T-helper 1 cell treated with Interleukin-12 subunit alpha and Interleukin-12 subunit beta and Interleukin-4 antibody, amounts not matched to agents 30 μg/mL and 1 μg/mL, for 36 hours (primary cell): ENCODE results near the gene ADSS2.
A peak's percentile ranks its signal among the peaks of the same experiment; 100 is the strongest.

Experiments
- H3K27ac Mint-ChIP-seq: one replicate; pipeline ENCODE4 v1.8.0; 2021; ENCODE audit warnings: mild to moderate bottlenecking, mixed read lengths
- H3K27me3 Mint-ChIP-seq: one replicate; pipeline ENCODE4 v1.8.0; 2021; ENCODE audit warnings: low read depth, mixed read lengths
- H3K36me3 Mint-ChIP-seq: one replicate; pipeline ENCODE4 v1.8.0; 2021; ENCODE audit warnings: low read depth, mixed read lengths
- H3K4me1 Mint-ChIP-seq: one replicate; pipeline ENCODE4 v1.8.0; 2021; ENCODE audit warnings: low read depth, mixed read lengths
- H3K4me3 Mint-ChIP-seq: one replicate; pipeline ENCODE4 v1.8.0; 2021; ENCODE audit warnings: mild to moderate bottlenecking, moderate library complexity, mixed read lengths
- H3K9me3 Mint-ChIP-seq: one replicate; pipeline ENCODE4 v1.8.0; 2021; ENCODE audit warnings: mixed read lengths

Gene ADSS2

GRCh38 chr1:244435562-244436205 is 16.0 kb downstream of the ADSS2 start:
- H3K4me1 Mint-ChIP-seq: peaks cover 19% of the 10 kb centered on the region

GRCh38 chr1:244431166-244431565 is 20.5 kb downstream of the ADSS2 start:
- H3K27me3 Mint-ChIP-seq: no peaks in the 10 kb centered on the region

More at GRCh38 chr1:244435562-244436205, 16.0 kb downstream of the ADSS2 start:
- no peaks in the 10 kb centered on the region for H3K27me3 Mint-ChIP-seq
- H3K36me3 Mint-ChIP-seq: peaks cover 21% of the 10 kb centered on the region
- H3K27ac Mint-ChIP-seq: peak overlapping the region; percentile 75
- peak overlapping the region; percentile 43 for H3K4me3 Mint-ChIP-seq
- H3K9me3 Mint-ChIP-seq: no peaks in the 10 kb centered on the region

DNA sequence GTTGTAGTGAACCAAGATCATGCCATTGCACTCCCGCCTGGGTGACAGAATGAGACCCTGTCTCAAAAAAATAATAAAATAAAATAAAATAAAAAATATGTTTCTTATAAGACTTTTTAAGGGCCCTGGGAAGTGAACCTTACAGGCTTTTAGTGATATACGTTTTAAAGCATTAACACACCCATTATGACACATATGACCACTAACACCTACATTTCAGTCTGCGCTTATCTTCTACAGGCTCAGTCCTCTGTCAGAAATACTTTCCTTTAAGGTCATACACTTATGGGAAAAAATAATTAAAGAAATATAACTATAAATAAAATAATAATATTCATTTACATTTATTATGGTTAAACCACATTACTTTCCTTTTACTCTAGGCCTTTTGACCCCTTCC is 21.9 kb downstream of the ADSS2 start:
- H3K27me3 Mint-ChIP-seq: no peaks in the 10 kb centered on the region
- H3K27ac Mint-ChIP-seq: no peak overlapping the region

More at GRCh38 chr1:244431166-244431565, 20.5 kb downstream of the ADSS2 start:
- Mint-ChIP-seq H3K9me3 (no peaks in the 10 kb centered on the region), H3K4me3 (no peak overlapping the region), H3K27ac (no peak overlapping the region), H3K36me3 (peaks cover 26% of the 10 kb centered on the region), H3K4me1 (peaks cover 18% of the 10 kb centered on the region)

GRCh38 chr1:244427647-244428046 is 24.1 kb downstream of the ADSS2 start:
- Mint-ChIP-seq H3K27ac (no peak overlapping the region), H3K4me3 (no peak overlapping the region), H3K9me3 (no peaks in the 10 kb centered on the region), H3K27me3 (no peaks in the 10 kb centered on the region), H3K4me1 (peaks cover 11% of the 10 kb centered on the region), H3K36me3 (peaks cover 27% of the 10 kb centered on the region)

More for the DNA sequence above, 21.9 kb downstream of the ADSS2 start:
- Mint-ChIP-seq H3K4me3 (no peak overlapping the region), H3K4me1 (peaks cover 13% of the 10 kb centered on the region), H3K36me3 (peaks cover 24% of the 10 kb centered on the region), H3K9me3 (no peaks in the 10 kb centered on the region)

GRCh38 chr1:244424649-244425334 is 26.9 kb downstream of the ADSS2 start:
- Mint-ChIP-seq H3K4me1 (peaks cover 13% of the 10 kb centered on the region), H3K27me3 (no peaks in the 10 kb centered on the region), H3K27ac (no peak overlapping the region), H3K4me3 (no peak overlapping the region), H3K9me3 (no peaks in the 10 kb centered on the region), H3K36me3 (peaks cover 28% of the 10 kb centered on the region)

DNA sequence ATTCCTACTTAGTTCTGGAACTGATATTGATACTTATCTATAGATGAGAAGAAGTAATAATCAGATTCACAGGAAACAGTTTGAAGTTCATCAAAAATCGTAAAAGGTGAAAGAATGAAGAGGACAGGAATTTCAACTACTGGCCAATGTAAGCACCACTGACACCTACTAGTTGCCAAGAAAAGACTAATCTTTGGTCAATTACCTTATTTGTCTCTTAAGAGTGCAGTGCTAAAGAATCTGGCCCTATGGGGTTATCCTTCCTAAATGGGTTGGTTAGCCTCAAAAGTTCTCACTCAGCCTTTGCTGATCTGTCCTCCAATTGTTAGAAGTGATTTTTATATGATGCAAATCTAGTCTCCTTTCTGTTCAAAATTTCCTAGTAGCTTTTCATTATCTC is 29.5 kb downstream of the ADSS2 start:
- Mint-ChIP-seq H3K27me3 (no peaks in the 10 kb centered on the region), H3K36me3 (peaks cover 40% of the 10 kb centered on the region), H3K4me1 (peaks cover 10% of the 10 kb centered on the region), H3K9me3 (no peaks in the 10 kb centered on the region), H3K4me3 (no peak overlapping the region), H3K27ac (no peak overlapping the region)

GRCh38 chr1:244419024-244419423 is 32.7 kb downstream of the ADSS2 start:
- Mint-ChIP-seq H3K9me3 (no peaks in the 10 kb centered on the region), H3K36me3 (peaks cover 46% of the 10 kb centered on the region), H3K4me3 (no peak overlapping the region), H3K27ac (no peak overlapping the region), H3K27me3 (no peaks in the 10 kb centered on the region), H3K4me1 (peaks cover 6% of the 10 kb centered on the region)

- Mint-ChIP-seq H3K4me3 (no peak overlapping the region), H3K27me3 (no peaks in the 10 kb centered on the region), H3K36me3 (peaks cover 57% of the 10 kb centered on the region), H3K4me1 (peaks cover 13% of the 10 kb centered on the region), H3K9me3 (no peaks in the 10 kb centered on the region), H3K27ac (no peak overlapping the region)
Measured at GRCh38 chr1:244414543-244414942, 37.2 kb downstream of the ADSS2 start.

- H3K36me3 Mint-ChIP-seq: peaks cover 59% of the 10 kb centered on the region
- H3K4me3 Mint-ChIP-seq: no peak overlapping the region
- no peaks in the 10 kb centered on the region for H3K9me3 Mint-ChIP-seq
- no peak overlapping the region for H3K27ac Mint-ChIP-seq
- H3K4me1 Mint-ChIP-seq: peaks cover 11% of the 10 kb centered on the region
- no peaks in the 10 kb centered on the region for H3K27me3 Mint-ChIP-seq
Measured at GRCh38 chr1:244413736-244414135, 38.0 kb downstream of the ADSS2 start.

DNA sequence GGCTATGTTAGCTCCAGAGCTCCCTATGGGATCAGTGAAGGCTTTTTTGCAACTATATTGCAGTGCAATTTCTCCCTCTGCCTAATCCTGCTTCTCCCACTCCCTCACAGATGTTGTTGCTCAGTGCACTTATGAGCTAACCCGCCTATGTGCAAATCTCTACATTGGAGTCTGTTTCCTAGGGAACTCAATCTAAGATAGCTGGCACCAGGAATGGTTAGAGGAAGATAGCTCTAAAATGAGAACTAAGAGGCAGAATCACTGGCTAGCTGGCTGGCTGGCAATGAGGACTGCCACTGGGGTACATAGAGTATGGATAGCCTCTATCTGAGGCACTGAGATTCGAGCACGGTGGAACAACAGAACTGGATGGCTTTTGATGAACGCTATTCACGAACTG is 39.5 kb downstream of the ADSS2 start:
- no peak overlapping the region for H3K27ac Mint-ChIP-seq

GRCh38 chr1:244409701-244410100 is 42.0 kb downstream of the ADSS2 start:
- H3K4me1 Mint-ChIP-seq: peaks cover 11% of the 10 kb centered on the region
- H3K27ac Mint-ChIP-seq: no peak overlapping the region
- H3K4me3 Mint-ChIP-seq: no peak overlapping the region
- no peaks in the 10 kb centered on the region for H3K9me3 Mint-ChIP-seq
- H3K27me3 Mint-ChIP-seq: no peaks in the 10 kb centered on the region
- peaks cover 63% of the 10 kb centered on the region for H3K36me3 Mint-ChIP-seq

More for the DNA sequence above, 39.5 kb downstream of the ADSS2 start:
- Mint-ChIP-seq H3K4me3 (no peak overlapping the region), H3K36me3 (peaks cover 57% of the 10 kb centered on the region), H3K9me3 (no peaks in the 10 kb centered on the region), H3K4me1 (peaks cover 11% of the 10 kb centered on the region), H3K27me3 (no peaks in the 10 kb centered on the region)

GRCh38 chr1:244406337-244406736 is 45.4 kb downstream of the ADSS2 start:
- Mint-ChIP-seq H3K4me3 (no peak overlapping the region), H3K27ac (no peak overlapping the region), H3K27me3 (no peaks in the 10 kb centered on the region), H3K4me1 (peaks cover 9% of the 10 kb centered on the region), H3K9me3 (peaks cover 21% of the 10 kb centered on the region), H3K36me3 (peaks cover 75% of the 10 kb centered on the region)

DNA sequence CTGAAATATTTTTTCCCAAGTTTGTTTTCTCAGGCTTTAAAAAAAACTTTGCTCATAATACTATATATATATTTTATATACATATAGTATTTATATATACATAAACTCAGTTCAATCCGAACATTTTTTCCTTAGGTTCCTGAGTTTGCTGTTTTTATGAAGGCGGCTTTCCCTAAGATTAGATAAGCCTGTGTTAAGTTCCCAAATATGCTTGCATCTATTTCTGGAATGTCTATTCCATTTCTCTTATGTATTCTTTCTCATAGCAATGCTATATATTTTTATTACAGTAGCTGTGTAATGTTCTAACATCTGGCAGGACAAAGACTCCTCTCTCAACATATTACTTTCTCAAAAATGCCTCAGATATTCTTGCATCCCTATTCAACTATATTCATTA is 45.9 kb downstream of the ADSS2 start:
- Mint-ChIP-seq H3K9me3 (peaks cover 25% of the 10 kb centered on the region), H3K4me3 (no peak overlapping the region), H3K27me3 (no peaks in the 10 kb centered on the region), H3K4me1 (peaks cover 9% of the 10 kb centered on the region), H3K27ac (no peak overlapping the region), H3K36me3 (peaks cover 76% of the 10 kb centered on the region)

DNA sequence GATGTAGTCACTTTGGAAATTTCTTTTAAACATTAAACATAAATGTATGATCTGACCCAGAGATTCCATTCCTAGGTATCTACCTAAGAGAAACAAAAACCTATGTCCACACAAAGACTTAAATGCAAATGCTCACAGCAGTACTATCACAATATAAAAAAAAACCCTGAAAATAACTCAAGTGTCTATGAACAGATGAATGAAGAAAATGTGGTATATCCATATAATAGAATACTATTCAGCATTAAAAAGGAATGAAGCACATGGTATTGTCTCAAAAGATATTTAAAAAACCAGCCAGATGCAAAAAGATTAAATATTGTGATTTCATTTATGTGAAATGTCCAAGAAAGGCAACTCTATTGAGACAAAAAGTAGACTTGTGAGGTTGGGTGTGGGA is 48.3 kb downstream of the ADSS2 start:
- H3K9me3 Mint-ChIP-seq: peaks cover 28% of the 10 kb centered on the region
- no peak overlapping the region for H3K4me3 Mint-ChIP-seq
- H3K27me3 Mint-ChIP-seq: no peaks in the 10 kb centered on the region
- no peak overlapping the region for H3K27ac Mint-ChIP-seq
- H3K36me3 Mint-ChIP-seq: peaks cover 62% of the 10 kb centered on the region
- H3K4me1 Mint-ChIP-seq: peaks cover 2% of the 10 kb centered on the region

DNA sequence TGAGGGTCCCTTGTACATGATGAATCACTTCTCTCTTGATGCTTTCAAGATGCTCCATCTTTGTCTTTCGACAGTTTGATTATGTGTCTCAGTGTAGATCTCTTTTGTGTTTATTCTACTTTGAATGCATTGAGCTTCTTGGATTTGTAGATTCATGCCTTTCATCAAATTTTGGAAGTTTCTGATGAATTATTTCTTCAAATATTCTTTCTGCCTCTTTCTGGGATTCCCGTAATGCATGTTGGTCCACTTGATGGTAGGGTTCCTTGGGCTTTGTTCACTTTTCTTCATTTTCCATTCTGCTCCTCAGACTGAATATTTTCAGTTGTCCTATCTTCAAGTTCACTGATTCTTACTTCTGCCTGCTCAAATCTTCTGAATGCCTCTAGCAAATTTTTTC is 50.7 kb downstream of the ADSS2 start:
- H3K4me3 Mint-ChIP-seq: no peak overlapping the region
- H3K27ac Mint-ChIP-seq: no peak overlapping the region
- H3K36me3 Mint-ChIP-seq: peaks cover 51% of the 10 kb centered on the region
- no peaks in the 10 kb centered on the region for H3K27me3 Mint-ChIP-seq
- H3K9me3 Mint-ChIP-seq: peaks cover 28% of the 10 kb centered on the region
- peaks cover 10% of the 10 kb centered on the region for H3K4me1 Mint-ChIP-seq
